ENCODE results near the gene MOGAT2. TPM values are rescaled to one million over a fixed set of nuclear protein-coding genes. Genes with fewer than 3 reads are reported as not detected.
"Not testable (repeated sequence)": the region's sequence is repeated elsewhere in the genome, so short reads cannot be mapped to it uniquely, and the experiment has no call there.

MOGAT2 gene
- under 1 TPM in 1 of 2 donors, not detected in 1; 0.02 TPM for polyA plus RNA-seq

- no peak within 1 kb of the TSS for H3K27ac ChIP-seq (ENCODE audit: low read depth in 2 of 2, low read length in 1 of 2)
- peaks cover 3 to 4% of the 10 kb centered on the region in 2 donors for H3K4me1 ChIP-seq (ENCODE audit: control insufficient read depth in 2 of 2, insufficient read depth in 2 of 2, low read length in 1 of 2)
- 63% methylated on average over 13 of the region's 13 CpGs for WGBS, 2 donors
Measured at GRCh38 chr11:75717608-75718418, at the start of gene MOGAT2. Gene MOGAT2, plus strand, starts transcription at chr11:75717838. Its CDS starts 51 bp downstream, at chr11:75717889.

GRCh38 chr11:75668451-75669297 lies 49.0 kb upstream of the MOGAT2 start, which contains the start of gene MAP6:
Gene MAP6, minus strand, starts transcription at chr11:75669038. Its CDS starts 669 bp downstream, at chr11:75668369.
- Histone ChIP-seq H3K4me3 (ENCODE audit: low read depth in 1 of 2, low read length in 2 of 2) (peak within 1 kb of the TSS; percentile 36), H3K36me3 (ENCODE audit: control insufficient read depth in 2 of 2, insufficient read depth in 2 of 2, low read length in 1 of 2) (no peaks in the 10 kb centered on the region), H3K27ac (ENCODE audit: low read depth in 2 of 2, low read length in 1 of 2) (peak within 1 kb of the TSS in 1 of 2 donors; percentile 27), H3K4me1 (ENCODE audit: control insufficient read depth in 2 of 2, insufficient read depth in 2 of 2, low read length in 1 of 2) (peaks cover 0 to 16% of the 10 kb centered on the region in 2 donors), H3K9me3 (ENCODE audit: control insufficient read depth in 2 of 2, insufficient read depth in 1 of 2, low read depth in 1 of 2, low read length in 1 of 2) (no peaks in the 10 kb centered on the region), H3K27me3 (ENCODE audit: control insufficient read depth in 1 of 2, insufficient read depth in 2 of 2, low read length in 2 of 2) (peaks cover 2 to 14% of the 10 kb centered on the region in 2 donors)
- WGBS, 2 donors: 2 to 3% methylated on average over 70 to 72 of the region's 72 CpGs

More at GRCh38 chr11:75717608-75718418, at the start of gene MOGAT2:
- H3K36me3 ChIP-seq (ENCODE audit: control insufficient read depth in 2 of 2, insufficient read depth in 2 of 2, low read length in 1 of 2): no peaks in the 10 kb centered on the region
- H3K4me3 ChIP-seq (ENCODE audit: low read depth in 1 of 2, low read length in 2 of 2): no peak within 1 kb of the TSS
- H3K9me3 ChIP-seq (ENCODE audit: control insufficient read depth in 2 of 2, insufficient read depth in 1 of 2, low read depth in 1 of 2, low read length in 1 of 2): no peaks in the 10 kb centered on the region
- no peaks in the 10 kb centered on the region for H3K27me3 ChIP-seq (ENCODE audit: control insufficient read depth in 1 of 2, insufficient read depth in 2 of 2, low read length in 2 of 2)

- peaks cover 0 to 3% of the 10 kb centered on the region in 2 donors for H3K27me3 ChIP-seq (ENCODE audit: control insufficient read depth in 1 of 2, insufficient read depth in 2 of 2, low read length in 2 of 2)
- no peak overlapping the region for H3K27ac ChIP-seq (ENCODE audit: low read depth in 2 of 2, low read length in 1 of 2)
- H3K9me3 ChIP-seq (ENCODE audit: control insufficient read depth in 2 of 2, insufficient read depth in 1 of 2, low read depth in 1 of 2, low read length in 1 of 2): peaks cover 0 to 3% of the 10 kb centered on the region in 2 donors
- H3K4me3 ChIP-seq (ENCODE audit: low read depth in 1 of 2, low read length in 2 of 2): no peak overlapping the region
- no peaks in the 10 kb centered on the region for H3K4me1 ChIP-seq (ENCODE audit: control insufficient read depth in 2 of 2, insufficient read depth in 2 of 2, low read length in 1 of 2)
- 78 to 83% methylated on average over 4 of the region's 4 CpGs for WGBS, 2 donors
- no peaks in the 10 kb centered on the region for H3K36me3 ChIP-seq (ENCODE audit: control insufficient read depth in 2 of 2, insufficient read depth in 2 of 2, low read length in 1 of 2)
Measured at GRCh38 chr11:75673977-75674582, 43.6 kb upstream of the MOGAT2 start.

- 64 to 72% methylated on average over 1 of the region's 1 CpG for WGBS, 2 donors
- H3K27me3 ChIP-seq (ENCODE audit: control insufficient read depth in 1 of 2, insufficient read depth in 2 of 2, low read length in 2 of 2): peaks cover 0 to 2% of the 10 kb centered on the region in 2 donors
- H3K4me1 ChIP-seq (ENCODE audit: control insufficient read depth in 2 of 2, insufficient read depth in 2 of 2, low read length in 1 of 2): no peaks in the 10 kb centered on the region
Measured at GRCh38 chr11:75677275-75677674, 40.4 kb upstream of the MOGAT2 start.

GRCh38 chr11:75677909-75678308 lies 39.7 kb upstream of the MOGAT2 start:
- Histone ChIP-seq H3K27ac (ENCODE audit: low read depth in 2 of 2, low read length in 1 of 2) (no peak overlapping the region), H3K4me3 (ENCODE audit: low read depth in 1 of 2, low read length in 2 of 2) (no peak overlapping the region), H3K36me3 (ENCODE audit: control insufficient read depth in 2 of 2, insufficient read depth in 2 of 2, low read length in 1 of 2) (no peaks in the 10 kb centered on the region), H3K9me3 (ENCODE audit: control insufficient read depth in 2 of 2, insufficient read depth in 1 of 2, low read depth in 1 of 2, low read length in 1 of 2) (peaks cover 0 to 3% of the 10 kb centered on the region in 2 donors), H3K27me3 (ENCODE audit: control insufficient read depth in 1 of 2, insufficient read depth in 2 of 2, low read length in 2 of 2) (peaks cover 0 to 2% of the 10 kb centered on the region in 2 donors), H3K4me1 (ENCODE audit: control insufficient read depth in 2 of 2, insufficient read depth in 2 of 2, low read length in 1 of 2) (no peaks in the 10 kb centered on the region)
- WGBS, 2 donors: 76 to 79% methylated on average over 12 of the region's 12 CpGs

More at GRCh38 chr11:75677275-75677674, 40.4 kb upstream of the MOGAT2 start:
- no peak overlapping the region for H3K4me3 ChIP-seq (ENCODE audit: low read depth in 1 of 2, low read length in 2 of 2)
- H3K9me3 ChIP-seq (ENCODE audit: control insufficient read depth in 2 of 2, insufficient read depth in 1 of 2, low read depth in 1 of 2, low read length in 1 of 2): peaks cover 0 to 3% of the 10 kb centered on the region in 2 donors
- H3K36me3 ChIP-seq (ENCODE audit: control insufficient read depth in 2 of 2, insufficient read depth in 2 of 2, low read length in 1 of 2): no peaks in the 10 kb centered on the region
- H3K27ac ChIP-seq (ENCODE audit: low read depth in 2 of 2, low read length in 1 of 2): no peak overlapping the region

- Histone ChIP-seq H3K4me3 (ENCODE audit: low read depth in 1 of 2, low read length in 2 of 2) (no peak overlapping the region), H3K27ac (ENCODE audit: low read depth in 2 of 2, low read length in 1 of 2) (no peak overlapping the region), H3K27me3 (ENCODE audit: control insufficient read depth in 1 of 2, insufficient read depth in 2 of 2, low read length in 2 of 2) (peaks cover 0 to 2% of the 10 kb centered on the region in 2 donors), H3K9me3 (ENCODE audit: control insufficient read depth in 2 of 2, insufficient read depth in 1 of 2, low read depth in 1 of 2, low read length in 1 of 2) (peaks cover 0 to 3% of the 10 kb centered on the region in 2 donors), H3K4me1 (ENCODE audit: control insufficient read depth in 2 of 2, insufficient read depth in 2 of 2, low read length in 1 of 2) (no peaks in the 10 kb centered on the region), H3K36me3 (ENCODE audit: control insufficient read depth in 2 of 2, insufficient read depth in 2 of 2, low read length in 1 of 2) (no peaks in the 10 kb centered on the region)
- WGBS, 2 donors: 72 to 78% methylated on average over 17 of the region's 17 CpGs
Measured at GRCh38 chr11:75678620-75679259, 38.9 kb upstream of the MOGAT2 start.

GRCh38 chr11:75679566-75679965 lies 38.1 kb upstream of the MOGAT2 start:
- Histone ChIP-seq H3K9me3 (ENCODE audit: control insufficient read depth in 2 of 2, insufficient read depth in 1 of 2, low read depth in 1 of 2, low read length in 1 of 2) (no peaks in the 10 kb centered on the region), H3K4me1 (ENCODE audit: control insufficient read depth in 2 of 2, insufficient read depth in 2 of 2, low read length in 1 of 2) (no peaks in the 10 kb centered on the region), H3K36me3 (ENCODE audit: control insufficient read depth in 2 of 2, insufficient read depth in 2 of 2, low read length in 1 of 2) (no peaks in the 10 kb centered on the region), H3K27me3 (ENCODE audit: control insufficient read depth in 1 of 2, insufficient read depth in 2 of 2, low read length in 2 of 2) (peaks cover 0 to 2% of the 10 kb centered on the region in 2 donors), H3K4me3 (ENCODE audit: low read depth in 1 of 2, low read length in 2 of 2) (no peak overlapping the region), H3K27ac (ENCODE audit: low read depth in 2 of 2, low read length in 1 of 2) (no peak overlapping the region)
- 86 to 87% methylated on average over 11 of the region's 11 CpGs for WGBS, 2 donors

GRCh38 chr11:75683856-75684255 lies 33.8 kb upstream of the MOGAT2 start:
- WGBS, 2 donors: 65 to 80% methylated on average over 1 of the region's 1 CpG
- not testable (repeated sequence) for H3K36me3 ChIP-seq (ENCODE audit: control insufficient read depth in 2 of 2, insufficient read depth in 2 of 2, low read length in 1 of 2); H3K9me3 ChIP-seq (ENCODE audit: control insufficient read depth in 2 of 2, insufficient read depth in 1 of 2, low read depth in 1 of 2, low read length in 1 of 2); H3K4me1 ChIP-seq (ENCODE audit: control insufficient read depth in 2 of 2, insufficient read depth in 2 of 2, low read length in 1 of 2); H3K4me3 ChIP-seq (ENCODE audit: low read depth in 1 of 2, low read length in 2 of 2); H3K27ac ChIP-seq (ENCODE audit: low read depth in 2 of 2, low read length in 1 of 2); H3K27me3 ChIP-seq (ENCODE audit: control insufficient read depth in 1 of 2, insufficient read depth in 2 of 2, low read length in 2 of 2)

Measured in esophagus (tissue), 2 donors.